Natural killer cell (primary cell): ENCODE results near the gene GLI1. TPM values are rescaled to one million over a fixed set of nuclear protein-coding genes. Genes with fewer than 3 reads are reported as not detected.

Experiments
- ATAC-seq, 3 donors: fragments of 150-1000 bp in 2 of 3; fragments of 200-7000 bp in 1 of 3; cut with Tn5 transposase; 1 replicate in 1 of 3; 2 replicates in 2 of 3; pipeline ENCODE4 v1.10.0; 2021; ENCODE audit warnings: mild to moderate bottlenecking in 2 of 3, moderate library complexity in 2 of 3
- DNase-seq, 2 donors: peaks; one replicate each; pipeline versions ENCODE4 v3.0.0 to v3.0.0-alpha.2; 2013 to 2021; ENCODE audit warnings: mixed read lengths in 1 of 2
- H3K27ac ChIP-seq: one replicate; pipeline ENCODE4 v1.5.1; 2013; ENCODE audit warnings: mild to moderate bottlenecking, low read length
- H3K27me3 ChIP-seq: one replicate; pipeline ENCODE4 v1.6.1; 2013; ENCODE audit warnings: low read length; ENCODE audit not compliant: control insufficient read depth, insufficient read depth
- H3K36me3 ChIP-seq: one replicate; pipeline ENCODE4 v1.6.1; 2013; ENCODE audit warnings: low read length; ENCODE audit not compliant: control insufficient read depth, insufficient read depth
- H3K4me1 ChIP-seq: one replicate; pipeline ENCODE4 v1.6.1; 2013; ENCODE audit warnings: low read length; ENCODE audit not compliant: control insufficient read depth, insufficient read depth
- H3K4me3 ChIP-seq: one replicate; pipeline ENCODE4 v1.5.1; 2013; ENCODE audit warnings: low read length
- H3K9me3 ChIP-seq: one replicate; pipeline ENCODE4 v1.6.1; 2013; ENCODE audit warnings: low read length; ENCODE audit not compliant: control insufficient read depth, insufficient read depth
- H3K27ac Mint-ChIP-seq, 2 donors: one replicate each; pipeline ENCODE4 v1.8.0; 2022; ENCODE audit warnings: mild to moderate bottlenecking in 2 of 2, mixed read lengths in 2 of 2, moderate library complexity in 1 of 2
- H3K27me3 Mint-ChIP-seq, 2 donors: one replicate each; pipeline ENCODE4 v1.8.0; 2022; ENCODE audit warnings: low read depth in 2 of 2, mixed read lengths in 2 of 2
- H3K36me3 Mint-ChIP-seq: one replicate; pipeline ENCODE4 v1.8.0; 2022; ENCODE audit warnings: mixed read lengths
- H3K4me1 Mint-ChIP-seq, 2 donors: one replicate each; pipeline ENCODE4 v1.8.0; 2022; ENCODE audit warnings: mixed read lengths in 2 of 2
- H3K4me3 Mint-ChIP-seq: one replicate; pipeline ENCODE4 v1.8.0; 2022; ENCODE audit warnings: mild to moderate bottlenecking, moderate library complexity, mixed read lengths
- H3K9me3 Mint-ChIP-seq, 2 donors: one replicate each; pipeline ENCODE4 v1.8.0; 2022; ENCODE audit warnings: mixed read lengths in 2 of 2
- WGBS: methylation state at CpG from one replicate; pipeline ENCODE4 v1.1.7; 2013; ENCODE audit warnings: missing lambda C conversion rate; ENCODE audit not compliant: insufficient coverage; 5-methylcytosine and 5-hydroxymethylcytosine counted together
- intact Hi-C: fragments of 100-400 bp; cut with micrococcal nuclease; formaldehyde crosslinking; loops from one replicate; pipeline ENCODE4 v1.14.2; 2022
- total RNA-seq, 4 donors: library from RNA; stranded (reverse); fragments of 120-200 nt in 1 of 4; gene quantifications; one replicate each; pipeline versions ENCODE4 v1.2.3 to v1.2.4, GENCODE V29; 2013 to 2022
- TF ChIP-seq, protein P1 (sequence below): fragments of 200-600 bp; IDR thresholded peaks from one replicate; pipeline ENCODE4 v1.8.0; 2022; ENCODE audit warnings: antibody characterized with exemption

Gene GLI1
- total RNA-seq, 3 donors from 2014 or later (not counting 1 experiment from before 2014, with no cell fraction given) = 0.50 to 1.4 (median 0.99) TPM

DNA sequence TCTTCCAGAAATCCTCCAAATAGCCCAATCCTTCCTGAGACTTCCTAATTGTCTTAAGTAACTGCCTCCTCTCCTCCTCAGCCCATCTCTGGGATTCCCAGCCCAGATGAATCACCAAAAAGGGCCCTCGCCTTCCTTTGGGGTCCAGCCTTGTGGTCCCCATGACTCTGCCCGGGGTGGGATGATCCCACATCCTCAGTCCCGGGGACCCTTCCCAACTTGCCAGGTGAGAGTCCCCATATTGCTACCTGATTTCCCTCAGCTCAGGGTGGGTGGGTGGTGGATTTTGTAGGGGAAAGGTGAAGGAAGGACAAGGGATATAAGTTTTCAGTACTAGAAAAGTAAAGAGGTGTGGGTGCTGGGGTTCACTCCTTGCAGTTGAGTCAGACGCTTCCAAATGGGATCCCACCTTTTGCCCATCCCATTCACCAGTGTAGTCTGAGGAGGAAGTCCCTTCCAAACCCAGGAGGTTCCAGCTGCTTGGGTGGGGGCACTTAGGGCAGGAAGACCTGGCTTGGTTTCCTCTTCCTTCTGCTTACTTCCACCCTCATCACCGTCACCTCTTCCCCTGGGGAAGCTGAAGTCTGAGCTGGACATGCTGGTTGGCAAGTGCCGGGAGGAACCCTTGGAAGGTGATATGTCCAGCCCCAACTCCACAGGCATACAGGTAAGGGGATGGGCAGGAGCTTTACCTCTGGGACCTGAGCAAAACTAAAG lies 5.6 kb downstream of the GLI1 start:
- H3K27me3 Mint-ChIP-seq = peaks cover 0 to 14% of the 10 kb centered on the region in 2 donors
- peaks cover 42% of the 10 kb centered on the region for H3K4me1 ChIP-seq
- TF ChIP-seq, protein P1, sequence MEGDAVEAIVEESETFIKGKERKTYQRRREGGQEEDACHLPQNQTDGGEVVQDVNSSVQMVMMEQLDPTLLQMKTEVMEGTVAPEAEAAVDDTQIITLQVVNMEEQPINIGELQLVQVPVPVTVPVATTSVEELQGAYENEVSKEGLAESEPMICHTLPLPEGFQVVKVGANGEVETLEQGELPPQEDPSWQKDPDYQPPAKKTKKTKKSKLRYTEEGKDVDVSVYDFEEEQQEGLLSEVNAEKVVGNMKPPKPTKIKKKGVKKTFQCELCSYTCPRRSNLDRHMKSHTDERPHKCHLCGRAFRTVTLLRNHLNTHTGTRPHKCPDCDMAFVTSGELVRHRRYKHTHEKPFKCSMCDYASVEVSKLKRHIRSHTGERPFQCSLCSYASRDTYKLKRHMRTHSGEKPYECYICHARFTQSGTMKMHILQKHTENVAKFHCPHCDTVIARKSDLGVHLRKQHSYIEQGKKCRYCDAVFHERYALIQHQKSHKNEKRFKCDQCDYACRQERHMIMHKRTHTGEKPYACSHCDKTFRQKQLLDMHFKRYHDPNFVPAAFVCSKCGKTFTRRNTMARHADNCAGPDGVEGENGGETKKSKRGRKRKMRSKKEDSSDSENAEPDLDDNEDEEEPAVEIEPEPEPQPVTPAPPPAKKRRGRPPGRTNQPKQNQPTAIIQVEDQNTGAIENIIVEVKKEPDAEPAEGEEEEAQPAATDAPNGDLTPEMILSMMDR = no peak
- no peaks in the 10 kb centered on the region for H3K36me3 Mint-ChIP-seq
- H3K27ac ChIP-seq = no peak overlapping the region
- WGBS = 75% methylated on average over 5 of the region's 6 CpGs
- H3K27ac Mint-ChIP-seq = peak overlapping the region; percentile 62 to 80
- no peaks in the 10 kb centered on the region for H3K9me3 Mint-ChIP-seq
- ATAC-seq (no peak), DNase-seq (no peak)
- no peaks in the 10 kb centered on the region for H3K9me3 ChIP-seq
- H3K27me3 ChIP-seq = peaks cover 6% of the 10 kb centered on the region
- peaks cover 69 to 73% of the 10 kb centered on the region in 2 donors for H3K4me1 Mint-ChIP-seq
- peak overlapping the region; percentile 56 for H3K4me3 Mint-ChIP-seq
- no peak overlapping the region for H3K4me3 ChIP-seq
- peaks cover 22% of the 10 kb centered on the region for H3K36me3 ChIP-seq
- intact Hi-C loops = no loop called here

DNA sequence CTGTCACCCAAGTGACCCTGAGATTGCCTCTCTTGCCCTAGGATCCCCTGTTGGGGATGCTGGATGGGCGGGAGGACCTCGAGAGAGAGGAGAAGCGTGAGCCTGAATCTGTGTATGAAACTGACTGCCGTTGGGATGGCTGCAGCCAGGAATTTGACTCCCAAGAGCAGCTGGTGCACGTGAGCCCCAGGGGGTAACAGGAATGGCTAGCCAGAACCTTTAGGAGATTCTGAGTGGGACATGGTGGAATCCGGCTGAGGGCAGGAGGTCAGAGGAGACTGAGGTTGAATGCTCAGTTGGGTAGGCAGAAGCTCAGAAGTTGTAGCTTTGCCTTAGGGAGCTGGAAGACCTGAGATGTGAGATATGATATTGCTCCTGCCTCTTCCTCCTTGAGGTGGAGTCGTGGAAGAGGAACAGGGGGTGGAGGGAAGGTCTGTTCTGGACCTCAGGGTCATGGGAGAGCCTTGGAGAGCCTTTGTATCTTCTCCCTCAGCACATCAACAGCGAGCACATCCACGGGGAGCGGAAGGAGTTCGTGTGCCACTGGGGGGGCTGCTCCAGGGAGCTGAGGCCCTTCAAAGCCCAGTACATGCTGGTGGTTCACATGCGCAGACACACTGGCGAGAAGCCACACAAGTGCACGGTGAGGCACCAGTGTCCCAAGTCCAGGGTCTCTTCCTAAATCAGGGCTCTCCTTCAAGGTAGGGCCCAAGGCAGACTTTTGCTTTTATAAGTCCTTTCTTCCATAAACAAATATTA lies 6.3 kb downstream of the GLI1 start:
- TF ChIP-seq, protein P1 = no peak
- peak overlapping the region; percentile 62 to 80 for H3K27ac Mint-ChIP-seq
- intact Hi-C loops = no loop called here

DNA sequence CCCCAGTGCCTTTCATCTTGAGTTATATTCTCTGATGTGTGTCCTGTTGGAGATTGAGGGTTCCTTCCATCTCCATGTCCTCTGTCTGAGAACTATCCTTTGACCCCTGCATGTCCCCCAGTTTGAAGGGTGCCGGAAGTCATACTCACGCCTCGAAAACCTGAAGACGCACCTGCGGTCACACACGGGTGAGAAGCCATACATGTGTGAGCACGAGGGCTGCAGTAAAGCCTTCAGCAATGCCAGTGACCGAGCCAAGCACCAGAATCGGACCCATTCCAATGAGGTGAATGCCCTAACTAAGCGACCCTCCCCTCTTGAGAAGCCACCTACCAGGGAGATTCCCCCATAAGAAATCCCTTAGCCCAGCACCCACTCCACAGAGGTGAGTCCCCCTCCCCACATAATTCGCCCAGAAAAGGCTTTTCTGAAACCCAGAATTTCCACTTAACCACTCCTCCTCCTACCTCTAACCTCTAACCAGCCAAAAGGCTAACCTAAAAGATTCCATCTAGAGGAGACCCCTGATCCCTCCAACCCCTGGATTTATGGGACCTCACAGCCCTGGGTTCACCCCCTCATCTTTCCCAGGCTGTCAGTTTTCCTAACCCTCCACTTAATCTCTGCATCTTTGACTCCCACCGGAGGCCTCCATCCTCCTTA lies 7.8 kb downstream of the GLI1 start:
- WGBS = 92% methylated on average over 12 of the region's 12 CpGs
- DNase-seq = no peak
- H3K9me3 ChIP-seq = no peaks in the 10 kb centered on the region
- H3K27me3 ChIP-seq = no peaks in the 10 kb centered on the region
- Mint-ChIP-seq H3K27ac (peak overlapping the region; percentile 39 to 62), H3K36me3 (no peaks in the 10 kb centered on the region), H3K27me3 (peaks cover 0 to 5% of the 10 kb centered on the region in 2 donors), H3K4me1 (peaks cover 59 to 73% of the 10 kb centered on the region in 2 donors), H3K4me3 (peak overlapping the region; percentile 57), H3K9me3 (no peaks in the 10 kb centered on the region)
- H3K4me3 ChIP-seq = no peak overlapping the region
- H3K36me3 ChIP-seq = peaks cover 41% of the 10 kb centered on the region
- intact Hi-C loops = no loop called here
- TF ChIP-seq, protein P1 = no peak
- no peak for ATAC-seq
- H3K27ac ChIP-seq = no peak overlapping the region
- H3K4me1 ChIP-seq = peaks cover 40% of the 10 kb centered on the region

More for the DNA sequence above, 6.3 kb downstream of the GLI1 start:
- Histone ChIP-seq H3K36me3 (peaks cover 28% of the 10 kb centered on the region), H3K27ac (no peak overlapping the region), H3K4me1 (peaks cover 42% of the 10 kb centered on the region), H3K4me3 (no peak overlapping the region), H3K9me3 (no peaks in the 10 kb centered on the region), H3K27me3 (peaks cover 4% of the 10 kb centered on the region)
- Mint-ChIP-seq H3K9me3 (no peaks in the 10 kb centered on the region), H3K4me3 (peak overlapping the region; percentile 31), H3K4me1 (peaks cover 63 to 73% of the 10 kb centered on the region in 2 donors), H3K27me3 (peaks cover 0 to 9% of the 10 kb centered on the region in 2 donors), H3K36me3 (no peaks in the 10 kb centered on the region)
- ATAC-seq (no peak), DNase-seq (no peak)
- WGBS = 83% methylated on average over 14 of the region's 14 CpGs
